KMS-11 (cell line): Measurements from ENCODE around the gene SLC12A9.

ENCODE experiments used
- H2AFZ ChIP-seq: fragments of 200-600 bp; sonication (generic); 2 replicates; pipeline ENCODE4 v1.6.1; 2016; ENCODE audit warnings: antibody characterized with exemption, mixed run types, low read depth
- H3K27ac ChIP-seq: fragments of 200-600 bp; sonication (generic); 2 replicates; pipeline ENCODE4 v1.6.1; 2016; ENCODE audit warnings: mild to moderate bottlenecking, mixed run types
- H3K27me3 ChIP-seq: fragments of 200-600 bp; sonication (generic); 2 replicates; pipeline ENCODE4 v1.6.1; 2017; ENCODE audit warnings: mild to moderate bottlenecking, low read depth, mixed run types, moderate library complexity; ENCODE audit not compliant: insufficient read depth
- H3K36me3 ChIP-seq: fragments of 200-600 bp; sonication (generic); 2 replicates; pipeline ENCODE4 v1.6.1; 2017; ENCODE audit warnings: mild to moderate bottlenecking, mixed run types; ENCODE audit not compliant: insufficient read depth
- H3K4me1 ChIP-seq: fragments of 200-600 bp; sonication (generic); 2 replicates; pipeline ENCODE4 v1.6.1; 2016; ENCODE audit warnings: mild to moderate bottlenecking, low read depth, mixed run types; ENCODE audit not compliant: poor library complexity, severe bottlenecking
- H3K4me2 ChIP-seq: fragments of 200-600 bp; sonication (generic); 2 replicates; pipeline ENCODE4 v1.7.0; 2016; ENCODE audit warnings: mild to moderate bottlenecking, mixed run types
- H3K4me3 ChIP-seq: fragments of 200-600 bp; sonication (generic); IDR thresholded peaks from 2 replicates; pipeline ENCODE4 v1.6.1; 2017; ENCODE audit warnings: low read depth, low read length, mixed read lengths; ENCODE audit not compliant: insufficient read depth
- H3K79me2 ChIP-seq: fragments of 200-600 bp; sonication (generic); 2 replicates; pipeline ENCODE4 v1.6.1; 2016; ENCODE audit warnings: low read depth, mixed run types; ENCODE audit not compliant: insufficient read depth
- H3K9ac ChIP-seq: fragments of 200-600 bp; sonication (generic); 2 replicates; pipeline ENCODE4 v1.6.1; 2016; ENCODE audit warnings: mild to moderate bottlenecking, mixed run types
- H4K20me1 ChIP-seq: fragments of 200-600 bp; sonication (generic); 2 replicates; pipeline ENCODE4 v1.6.1; 2016; ENCODE audit warnings: mild to moderate bottlenecking, mixed run types; ENCODE audit not compliant: insufficient read depth
- TF ChIP-seq, protein P1 (sequence below): fragments of 200-600 bp; sonication (generic); conservative IDR thresholded peaks from 2 replicates; pipeline ENCODE4 v1.6.1; 2017; ENCODE audit warnings: low read depth, mild to moderate bottlenecking, antibody characterized with exemption, low read length, moderate library complexity, mixed read lengths

Gene SLC12A9

DNA sequence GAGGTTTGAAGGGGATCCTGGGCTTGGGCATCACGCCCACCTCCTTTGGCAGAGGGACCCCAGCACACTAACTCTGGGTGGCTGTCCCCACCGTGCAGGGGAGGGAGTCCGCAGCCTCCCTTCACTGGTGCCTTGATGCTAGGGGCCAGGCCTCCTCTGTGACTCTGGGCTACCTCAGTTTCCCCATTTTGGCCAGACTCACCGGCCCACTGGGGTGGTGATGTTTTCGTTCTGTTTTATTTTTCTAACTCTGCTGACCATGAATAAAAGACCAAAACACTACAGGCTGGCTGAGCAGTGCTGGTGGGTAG is 14.2 kb downstream of the SLC12A9 start:
- Histone ChIP-seq H3K27ac (no peak overlapping the region), H3K9ac (no peak overlapping the region), H3K4me3 (no peak overlapping the region)

DNA sequence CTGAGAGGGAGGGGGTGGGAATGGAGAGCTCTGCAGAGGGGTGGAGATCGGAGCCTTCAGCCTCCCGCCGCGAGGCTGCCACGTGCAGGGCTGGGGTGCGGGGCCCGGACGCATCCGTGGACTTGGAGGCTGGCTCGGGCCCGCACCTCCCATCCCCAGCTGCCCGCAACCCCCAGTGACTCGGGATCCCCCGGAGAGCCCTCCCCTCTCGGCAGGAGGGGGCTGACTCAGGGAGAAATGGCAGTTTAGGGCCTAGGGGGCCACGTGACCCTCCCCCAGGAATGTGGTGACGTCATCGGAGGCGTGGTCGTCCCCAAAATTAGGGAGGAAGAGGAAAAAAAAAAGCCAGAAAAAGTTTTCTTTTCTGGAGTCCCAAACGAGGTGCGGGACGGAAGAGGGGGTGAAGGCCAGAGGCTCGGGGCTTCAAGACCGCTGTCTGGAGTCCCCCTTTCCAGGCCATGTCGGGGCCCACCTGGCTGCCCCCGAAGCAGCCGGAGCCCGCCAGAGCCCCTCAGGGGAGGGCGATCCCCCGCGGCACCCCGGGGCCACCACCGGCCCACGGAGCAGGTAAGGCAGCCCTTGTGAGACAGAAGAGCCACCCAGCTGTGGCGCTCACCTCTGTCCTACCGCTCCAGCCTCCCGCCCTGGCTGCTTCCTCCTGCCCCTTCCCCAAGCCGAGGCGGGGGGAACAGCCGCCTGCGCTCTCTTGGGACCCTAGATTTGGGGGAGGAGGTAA is 14.7 kb downstream of the SLC12A9 start, which contains the start of gene TRIP6:
TRIP6 (plus strand) TSS at position 348 of the 736 bp plus-strand sequence; CDS start at position 459, 111 bp downstream.
- Histone ChIP-seq H3K4me3 (no peak within 1 kb of the TSS), H3K4me2 (no peak within 1 kb of the TSS), H4K20me1 (no peaks in the 10 kb centered on the region), H3K36me3 (no peaks in the 10 kb centered on the region), H3K4me1 (no peaks in the 10 kb centered on the region), H2AFZ (no peak within 1 kb of the TSS), H3K9ac (no peak within 1 kb of the TSS), H3K27ac (no peak within 1 kb of the TSS), H3K27me3 (no peaks in the 10 kb centered on the region), H3K79me2 (no peaks in the 10 kb centered on the region)
- TF ChIP-seq, protein P1, sequence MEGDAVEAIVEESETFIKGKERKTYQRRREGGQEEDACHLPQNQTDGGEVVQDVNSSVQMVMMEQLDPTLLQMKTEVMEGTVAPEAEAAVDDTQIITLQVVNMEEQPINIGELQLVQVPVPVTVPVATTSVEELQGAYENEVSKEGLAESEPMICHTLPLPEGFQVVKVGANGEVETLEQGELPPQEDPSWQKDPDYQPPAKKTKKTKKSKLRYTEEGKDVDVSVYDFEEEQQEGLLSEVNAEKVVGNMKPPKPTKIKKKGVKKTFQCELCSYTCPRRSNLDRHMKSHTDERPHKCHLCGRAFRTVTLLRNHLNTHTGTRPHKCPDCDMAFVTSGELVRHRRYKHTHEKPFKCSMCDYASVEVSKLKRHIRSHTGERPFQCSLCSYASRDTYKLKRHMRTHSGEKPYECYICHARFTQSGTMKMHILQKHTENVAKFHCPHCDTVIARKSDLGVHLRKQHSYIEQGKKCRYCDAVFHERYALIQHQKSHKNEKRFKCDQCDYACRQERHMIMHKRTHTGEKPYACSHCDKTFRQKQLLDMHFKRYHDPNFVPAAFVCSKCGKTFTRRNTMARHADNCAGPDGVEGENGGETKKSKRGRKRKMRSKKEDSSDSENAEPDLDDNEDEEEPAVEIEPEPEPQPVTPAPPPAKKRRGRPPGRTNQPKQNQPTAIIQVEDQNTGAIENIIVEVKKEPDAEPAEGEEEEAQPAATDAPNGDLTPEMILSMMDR: no peak

More for the DNA sequence above, 14.2 kb downstream of the SLC12A9 start:
- no peaks in the 10 kb centered on the region for H3K79me2 ChIP-seq
- H3K4me1 ChIP-seq: no peaks in the 10 kb centered on the region
- H4K20me1 ChIP-seq: no peaks in the 10 kb centered on the region
- TF ChIP-seq, protein P1: no peak
- H3K27me3 ChIP-seq: no peaks in the 10 kb centered on the region
- no peaks in the 10 kb centered on the region for H3K36me3 ChIP-seq
- no peak overlapping the region for H3K4me2 ChIP-seq
- H2AFZ ChIP-seq: no peak overlapping the region

DNA sequence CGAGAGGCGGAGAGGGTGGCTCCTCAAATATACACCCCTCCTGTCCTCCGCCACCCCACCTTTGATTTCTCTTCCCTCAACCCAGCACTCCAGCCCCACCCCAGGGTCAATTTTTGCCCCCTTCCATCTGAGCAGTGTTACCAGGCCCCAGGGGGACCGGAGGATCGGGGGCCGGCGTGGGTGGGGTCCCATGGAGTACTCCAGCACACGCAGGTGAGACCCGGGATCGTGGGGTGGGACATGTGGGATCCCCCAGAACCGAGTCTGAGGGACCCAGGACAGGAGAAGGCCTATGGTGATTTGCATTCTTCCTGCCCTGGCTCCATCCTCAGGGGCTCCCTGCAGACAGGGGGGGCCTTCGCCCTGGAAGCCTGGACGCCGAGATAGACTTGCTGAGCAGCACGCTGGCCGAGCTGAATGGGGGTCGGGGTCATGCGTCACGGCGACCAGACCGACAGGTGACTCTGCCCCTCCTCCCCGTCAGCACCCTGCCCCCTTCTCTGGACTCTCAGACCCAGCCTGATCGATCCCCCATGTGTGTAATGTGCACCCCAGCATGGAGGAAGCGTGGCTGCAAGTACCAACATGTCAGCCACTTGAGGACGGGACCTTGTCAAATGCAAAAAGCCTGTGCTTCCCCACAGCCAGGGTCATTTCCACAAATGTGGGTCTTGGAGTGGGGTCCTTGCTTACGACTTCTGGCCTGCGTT is 15.4 kb downstream of the SLC12A9 start:
- Histone ChIP-seq H3K9ac (no peak overlapping the region), H3K36me3 (no peaks in the 10 kb centered on the region), H2AFZ (no peak overlapping the region), H3K4me2 (no peak overlapping the region), H3K79me2 (no peaks in the 10 kb centered on the region), H3K27me3 (no peaks in the 10 kb centered on the region), H3K4me1 (no peaks in the 10 kb centered on the region), H3K27ac (no peak overlapping the region), H4K20me1 (no peaks in the 10 kb centered on the region), H3K4me3 (no peak overlapping the region)
- TF ChIP-seq, protein P1: no peak

DNA sequence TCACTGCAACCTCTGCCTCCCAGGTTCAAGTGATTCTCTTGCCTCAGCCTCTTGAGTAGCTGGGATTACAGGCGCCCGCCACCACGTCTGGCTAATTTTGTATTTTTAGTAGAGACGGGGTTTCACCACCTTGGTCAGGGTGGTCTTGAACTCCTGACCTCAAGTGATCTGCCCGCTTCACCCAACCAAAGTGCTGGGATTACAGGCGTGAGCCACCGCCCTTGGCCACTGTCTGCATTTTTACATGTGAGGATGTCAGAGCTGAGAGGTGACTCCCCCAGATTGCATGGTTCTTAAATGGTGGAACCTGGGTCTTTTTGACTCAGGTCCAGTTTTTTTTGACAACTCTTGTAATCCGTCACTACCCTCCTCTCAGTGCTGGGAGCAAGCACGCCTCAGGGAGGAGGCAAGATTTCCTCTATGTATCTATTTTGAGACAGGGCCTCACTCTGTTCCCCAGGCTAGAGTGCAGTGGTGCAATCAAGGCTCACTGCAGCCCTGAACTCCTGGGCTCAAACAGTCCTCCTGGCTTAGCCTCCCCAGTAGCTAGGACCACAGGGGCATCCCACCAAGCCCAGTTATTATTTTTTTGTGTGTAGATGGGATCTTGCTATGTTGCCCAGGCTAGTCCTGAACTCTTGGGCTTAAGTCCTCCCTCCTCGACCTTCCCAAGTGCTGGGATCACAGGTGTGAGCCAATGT is 21.2 kb downstream of the SLC12A9 start:
- Histone ChIP-seq H3K27ac (no peak overlapping the region), H3K36me3 (no peaks in the 10 kb centered on the region; the same call in 1 of the 2 replicates), H3K4me2 (peak overlapping the region; percentile 75), H2AFZ (peak overlapping the region; percentile 92), H3K27me3 (no peaks in the 10 kb centered on the region), H4K20me1 (no peaks in the 10 kb centered on the region; the same call in 1 of the 2 replicates), H3K9ac (no peak overlapping the region), H3K4me3 (no peak overlapping the region), H3K4me1 (peaks cover 21% of the 10 kb centered on the region), H3K79me2 (peaks cover 37% of the 10 kb centered on the region)
- TF ChIP-seq, protein P1: no peak
